ENCODE data around the gene RB1. TPM values are rescaled to one million over a fixed set of nuclear protein-coding genes. Genes with fewer than 3 reads are reported as not detected.

Gene RB1
- polyA plus RNA-seq, 1 donor from 2014 or later: 29.5 TPM

DNA sequence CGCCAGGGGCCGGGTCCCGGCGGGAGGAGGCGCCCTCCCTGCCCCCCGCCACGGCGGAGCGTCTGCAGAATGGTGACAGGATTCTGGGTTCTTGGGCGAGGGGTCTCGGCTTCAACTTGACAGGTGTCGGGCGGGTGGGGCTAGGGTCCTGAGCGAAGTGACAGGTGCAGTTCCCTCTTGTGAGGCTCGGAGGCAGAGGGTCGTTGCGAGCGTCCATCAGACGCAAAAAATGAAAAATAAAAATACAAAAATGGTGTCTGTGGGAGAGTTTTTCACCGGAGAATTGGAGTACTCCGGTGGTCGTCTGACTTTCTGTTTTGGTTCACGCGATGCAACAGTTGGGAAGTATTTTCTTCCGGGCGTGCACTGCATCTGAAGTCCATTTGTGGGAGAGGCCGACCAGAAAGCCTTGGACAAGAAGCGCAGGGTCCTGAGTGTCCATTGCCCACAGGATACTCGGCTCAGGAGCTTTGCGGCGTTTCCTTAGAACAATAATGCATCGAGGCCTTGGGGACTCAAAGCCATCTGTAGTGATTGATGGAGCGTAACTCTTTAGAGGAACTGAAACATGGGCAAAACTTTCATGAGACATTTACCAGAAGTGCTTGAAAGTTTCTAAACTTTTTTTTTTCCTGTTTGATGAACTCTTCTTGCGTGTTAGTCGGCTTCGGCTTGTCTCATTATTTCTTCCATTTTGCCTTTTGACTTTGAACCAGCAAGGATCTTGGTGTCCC is 759 bp downstream of the RB1 start:
- H3K27ac ChIP-seq (ENCODE audit: low read length): peak overlapping the region; percentile 75
- peaks cover 22% of the 10 kb centered on the region for H3K79me2 ChIP-seq (replicated peaks; ENCODE audit: insufficient read depth, low read length)
- H3K27me3 ChIP-seq (ENCODE audit: insufficient read depth, low read depth, low read length): no peaks in the 10 kb centered on the region
- peak overlapping the region; percentile 74 for H3K4me2 ChIP-seq (ENCODE audit: low read length)
- H3K36me3 ChIP-seq (ENCODE audit: insufficient read depth, low read length): no peaks in the 10 kb centered on the region
- TF ChIP-seq EP300 (conservative IDR thresholded peaks at IDR 0.05; ENCODE audit: poor library complexity, severe bottlenecking) (no peak), RAD21 (conservative IDR thresholded peaks at IDR 0.05) (no peak), MXI1 (conservative IDR thresholded peaks at IDR 0.05; ENCODE audit: poor library complexity, severe bottlenecking) (no peak), EZH2 (IDR thresholded peaks at IDR 0.05; ENCODE audit: borderline replicate concordance, insufficient read depth, low read length, poor library complexity, severe bottlenecking) (no peak), POLR2AphosphoS5 (IDR thresholded peaks at IDR 0.05) (no peak), REST (IDR thresholded peaks at IDR 0.05; ENCODE audit: borderline replicate concordance) (no peak), SMC3 (conservative IDR thresholded peaks at IDR 0.05; ENCODE audit: poor library complexity) (no peak), TAF1 (IDR thresholded peaks at IDR 0.05; ENCODE audit: low read depth) (no peak)
- TF ChIP-seq, protein P1, sequence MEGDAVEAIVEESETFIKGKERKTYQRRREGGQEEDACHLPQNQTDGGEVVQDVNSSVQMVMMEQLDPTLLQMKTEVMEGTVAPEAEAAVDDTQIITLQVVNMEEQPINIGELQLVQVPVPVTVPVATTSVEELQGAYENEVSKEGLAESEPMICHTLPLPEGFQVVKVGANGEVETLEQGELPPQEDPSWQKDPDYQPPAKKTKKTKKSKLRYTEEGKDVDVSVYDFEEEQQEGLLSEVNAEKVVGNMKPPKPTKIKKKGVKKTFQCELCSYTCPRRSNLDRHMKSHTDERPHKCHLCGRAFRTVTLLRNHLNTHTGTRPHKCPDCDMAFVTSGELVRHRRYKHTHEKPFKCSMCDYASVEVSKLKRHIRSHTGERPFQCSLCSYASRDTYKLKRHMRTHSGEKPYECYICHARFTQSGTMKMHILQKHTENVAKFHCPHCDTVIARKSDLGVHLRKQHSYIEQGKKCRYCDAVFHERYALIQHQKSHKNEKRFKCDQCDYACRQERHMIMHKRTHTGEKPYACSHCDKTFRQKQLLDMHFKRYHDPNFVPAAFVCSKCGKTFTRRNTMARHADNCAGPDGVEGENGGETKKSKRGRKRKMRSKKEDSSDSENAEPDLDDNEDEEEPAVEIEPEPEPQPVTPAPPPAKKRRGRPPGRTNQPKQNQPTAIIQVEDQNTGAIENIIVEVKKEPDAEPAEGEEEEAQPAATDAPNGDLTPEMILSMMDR (IDR thresholded peaks at IDR 0.05; ENCODE audit: poor library complexity, severe bottlenecking): no peak
- no peaks in the 10 kb centered on the region for H3K9me2 ChIP-seq (ENCODE audit: insufficient read depth, low read length)
- no peaks in the 10 kb centered on the region for H3F3A ChIP-seq (ENCODE audit: insufficient read depth, low read length, poor library complexity, severe bottlenecking)
- no peaks in the 10 kb centered on the region for H4K20me1 ChIP-seq (ENCODE audit: insufficient read depth)
- H3K4me3 ChIP-seq (ENCODE audit: low read length): peak overlapping the region; percentile 76
- H3K9me3 ChIP-seq (ENCODE audit: low read length): no peaks in the 10 kb centered on the region
- H2AFZ ChIP-seq (ENCODE audit: low read depth, low read length): peak overlapping the region; percentile 98
- H3K9ac ChIP-seq (ENCODE audit: low read length): peak overlapping the region; percentile 83

GRCh38 chr13:48311223-48311622 is 7.7 kb downstream of the RB1 start:
- TF ChIP-seq EP300 (conservative IDR thresholded peaks at IDR 0.05; ENCODE audit: poor library complexity, severe bottlenecking): no peak
- no peak for TF ChIP-seq POLR2AphosphoS5 (IDR thresholded peaks at IDR 0.05)
- TF ChIP-seq SMC3 (conservative IDR thresholded peaks at IDR 0.05; ENCODE audit: poor library complexity): no peak
- TF ChIP-seq TAF1 (IDR thresholded peaks at IDR 0.05; ENCODE audit: low read depth): no peak
- no peak for TF ChIP-seq RAD21 (conservative IDR thresholded peaks at IDR 0.05)
- no peak for TF ChIP-seq REST (IDR thresholded peaks at IDR 0.05; ENCODE audit: borderline replicate concordance)
- TF ChIP-seq, protein P1 (IDR thresholded peaks at IDR 0.05; ENCODE audit: poor library complexity, severe bottlenecking): no peak
- no peak for TF ChIP-seq MXI1 (conservative IDR thresholded peaks at IDR 0.05; ENCODE audit: poor library complexity, severe bottlenecking)
- no peak for TF ChIP-seq EZH2 (IDR thresholded peaks at IDR 0.05; ENCODE audit: borderline replicate concordance, insufficient read depth, low read length, poor library complexity, severe bottlenecking)
- Histone ChIP-seq H3K4me2 (ENCODE audit: low read length) (no peak overlapping the region), H2AFZ (ENCODE audit: low read depth, low read length) (no peak overlapping the region), H3K79me2 (replicated peaks; ENCODE audit: insufficient read depth, low read length) (peaks cover 7% of the 10 kb centered on the region), H3K27me3 (ENCODE audit: insufficient read depth, low read depth, low read length) (no peaks in the 10 kb centered on the region), H3K9me3 (ENCODE audit: low read length) (no peaks in the 10 kb centered on the region), H3K36me3 (ENCODE audit: insufficient read depth, low read length) (no peaks in the 10 kb centered on the region), H3K9ac (ENCODE audit: low read length) (no peak overlapping the region), H3K27ac (ENCODE audit: low read length) (no peak overlapping the region), H3K4me3 (ENCODE audit: low read length) (no peak overlapping the region), H3F3A (ENCODE audit: insufficient read depth, low read length, poor library complexity, severe bottlenecking) (no peaks in the 10 kb centered on the region), H4K20me1 (ENCODE audit: insufficient read depth) (no peaks in the 10 kb centered on the region), H3K9me2 (ENCODE audit: insufficient read depth, low read length) (no peaks in the 10 kb centered on the region)

Data from neural cell (in vitro differentiated cells).